Stimulated activated CD8-positive, alpha-beta memory T cell treated with anti-CD3 and anti-CD28 coated beads, Interleukin-12 subunit alpha, Interleukin-12 subunit beta, amount 100 ng/mL, for 24 hours (primary cell): ENCODE measurements around the gene ANAPC13.

Experiments used
- DNase-seq: peaks from one replicate; pipeline ENCODE4 v3.0.0-alpha.2; 2020; ENCODE audit errors: extremely low read depth

The ANAPC13 gene

DNA sequence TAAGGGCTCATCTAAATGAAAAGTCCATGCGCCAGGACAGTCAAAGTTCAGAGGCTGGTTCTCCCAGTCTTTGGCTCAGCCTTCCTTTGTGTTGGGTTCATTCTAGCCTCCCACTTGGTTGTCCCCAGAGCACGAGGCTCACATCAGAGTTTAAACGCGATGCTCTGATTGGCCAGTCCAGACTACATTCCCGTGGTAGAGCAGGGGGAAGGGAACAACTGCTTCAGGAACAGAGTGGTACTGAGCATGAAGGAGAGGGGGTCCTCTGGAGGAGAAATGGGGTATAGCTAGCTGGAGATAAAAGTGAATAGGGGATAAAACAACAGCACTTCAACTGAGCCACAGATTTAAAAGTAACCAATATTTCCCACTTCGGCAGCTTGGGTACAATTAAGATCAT lies 32.2 kb downstream of the ANAPC13 start:
- no peak for DNase-seq

- DNase-seq, result no peak
Measured at GRCh38 chr3:134449951-134450350, 35.8 kb downstream of the ANAPC13 start.

DNA sequence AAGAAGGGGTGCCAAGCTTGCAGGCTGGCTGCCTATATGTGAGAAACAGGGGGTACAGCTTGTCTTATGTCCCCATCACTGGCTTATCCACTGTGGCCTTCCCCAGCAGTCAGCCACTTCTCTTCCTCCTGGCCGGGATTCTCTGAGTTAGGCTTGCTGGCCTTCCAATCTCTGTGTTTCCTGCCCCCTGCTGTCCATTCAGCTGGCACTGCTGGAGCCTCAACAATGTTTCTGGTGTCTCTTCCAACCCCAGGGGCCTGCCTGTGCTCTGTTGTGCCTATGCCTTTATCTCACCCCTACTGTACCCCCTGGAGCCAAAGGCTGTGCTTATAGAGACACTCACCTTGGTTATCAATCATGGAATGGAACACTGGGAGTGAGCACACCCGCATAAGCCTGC lies 36.5 kb downstream of the ANAPC13 start:
- DNase-seq, result no peak

DNA sequence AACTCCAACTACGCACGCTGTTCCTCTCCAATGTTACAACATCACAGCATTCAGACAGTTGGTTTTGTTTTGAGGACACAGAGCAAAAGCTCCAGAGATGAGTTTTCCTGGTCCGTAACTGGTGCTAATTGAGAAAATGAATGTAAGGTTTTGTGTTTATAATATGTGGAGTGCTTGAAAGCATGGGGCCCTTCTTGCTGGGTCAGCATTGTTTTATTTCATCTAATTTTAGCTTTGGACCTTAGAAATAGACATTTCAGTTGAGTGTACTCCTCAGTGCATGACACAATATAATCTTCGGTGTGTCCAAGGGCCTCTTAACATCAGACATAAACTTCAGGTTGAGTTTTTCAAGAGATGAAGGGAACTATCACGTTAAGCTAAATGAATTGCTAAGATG lies 37.1 kb downstream of the ANAPC13 start:
- no peak for DNase-seq

DNA sequence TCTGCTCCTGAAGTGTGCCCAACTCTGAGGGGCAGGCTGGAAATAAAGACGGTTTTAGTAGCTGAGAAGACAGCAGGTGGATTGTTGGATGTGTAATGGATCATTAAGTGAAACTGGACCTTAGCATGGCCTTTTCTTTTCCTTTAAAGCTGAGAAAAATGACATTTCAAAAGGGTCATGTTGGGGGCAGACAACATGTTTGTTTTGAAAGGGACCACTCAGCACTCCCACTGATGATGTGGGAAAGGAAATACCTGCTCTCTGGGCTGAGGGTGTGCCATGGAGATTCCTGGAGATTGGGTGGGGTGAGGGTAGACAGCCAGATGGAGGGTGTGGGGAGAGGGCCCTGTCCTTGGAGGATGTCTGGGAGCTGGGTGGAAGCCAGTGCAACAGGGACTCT lies 38.4 kb downstream of the ANAPC13 start:
- DNase-seq, result no peak

GRCh38 chr3:134446800-134447199 lies 39.0 kb downstream of the ANAPC13 start:
- no peak for DNase-seq

DNA sequence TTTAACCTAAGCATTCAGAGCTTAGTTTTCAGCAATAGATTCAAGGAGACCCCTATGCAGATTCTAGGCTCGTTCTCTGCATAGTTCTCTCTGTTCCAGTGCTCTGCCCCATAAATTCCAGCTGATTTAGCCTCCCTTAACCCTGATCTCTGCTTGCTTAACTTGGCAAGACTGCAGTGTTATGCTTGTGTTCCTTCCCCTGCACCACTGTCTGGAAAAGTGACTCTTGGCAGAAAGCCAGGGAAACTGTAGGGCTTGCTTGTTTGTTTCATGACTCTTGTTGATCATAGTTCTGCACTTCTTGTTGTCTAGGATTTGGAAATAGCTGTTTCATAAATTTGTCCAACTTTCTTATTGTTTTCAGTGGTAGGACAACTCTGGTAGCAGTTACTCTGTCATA lies 40.1 kb downstream of the ANAPC13 start:
- no peak for DNase-seq

- DNase-seq, result no peak
Measured at GRCh38 chr3:134445095-134445494, 40.7 kb downstream of the ANAPC13 start.

GRCh38 chr3:134441821-134442220 lies 44.0 kb downstream of the ANAPC13 start:
- DNase-seq, result no peak

DNA sequence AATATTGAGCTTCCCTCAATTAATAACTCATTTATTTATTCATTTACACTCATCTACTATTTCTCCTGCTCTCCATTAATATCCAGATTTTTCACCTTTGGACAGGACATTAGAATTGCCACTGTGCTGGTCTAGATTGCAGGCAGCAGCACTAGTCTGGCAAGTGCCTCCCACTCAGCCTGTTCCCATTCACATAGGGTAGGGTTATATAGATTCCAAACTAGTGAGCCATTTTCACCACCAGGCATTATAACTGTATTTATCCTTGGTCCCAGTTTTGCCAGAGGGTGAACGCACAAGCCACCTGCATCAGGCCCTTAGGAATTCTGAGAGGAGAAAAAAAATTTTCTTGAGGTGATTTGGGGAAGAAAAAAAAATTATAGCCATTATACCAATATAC lies 44.5 kb downstream of the ANAPC13 start:
- no peak for DNase-seq

GRCh38 chr3:134437211-134437752 lies 48.5 kb downstream of the ANAPC13 start:
- no peak for DNase-seq

- no peak for DNase-seq
Measured at GRCh38 chr3:134432236-134432635, 53.5 kb downstream of the ANAPC13 start.

DNA sequence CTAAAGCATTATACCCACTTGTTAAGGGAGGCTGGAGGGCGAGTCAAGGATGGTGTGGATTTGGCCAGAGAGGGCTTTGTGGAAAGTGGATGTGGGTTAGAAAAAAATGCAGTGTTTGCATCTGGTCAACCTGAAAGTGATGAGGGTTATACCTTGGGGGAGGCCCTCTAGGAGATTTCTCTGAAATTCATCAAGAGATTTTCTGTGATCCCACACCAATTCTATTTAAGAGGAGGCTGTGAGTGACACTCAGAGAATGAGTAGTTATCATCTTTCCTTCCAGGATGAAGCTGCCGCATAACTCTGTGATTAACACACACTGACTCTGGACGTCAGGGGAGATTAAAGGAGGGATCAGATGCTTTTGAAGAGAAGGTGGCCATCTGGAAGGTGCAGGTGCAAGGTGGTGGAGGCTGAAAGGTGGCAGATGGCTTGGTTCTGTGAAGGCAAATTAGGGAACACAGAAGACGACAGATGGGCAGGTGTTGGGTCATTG lies 54.8 kb downstream of the ANAPC13 start:
- DNase-seq, result no peak

GRCh38 chr3:134430174-134430573 lies 55.6 kb downstream of the ANAPC13 start:
- DNase-seq, result no peak

DNA sequence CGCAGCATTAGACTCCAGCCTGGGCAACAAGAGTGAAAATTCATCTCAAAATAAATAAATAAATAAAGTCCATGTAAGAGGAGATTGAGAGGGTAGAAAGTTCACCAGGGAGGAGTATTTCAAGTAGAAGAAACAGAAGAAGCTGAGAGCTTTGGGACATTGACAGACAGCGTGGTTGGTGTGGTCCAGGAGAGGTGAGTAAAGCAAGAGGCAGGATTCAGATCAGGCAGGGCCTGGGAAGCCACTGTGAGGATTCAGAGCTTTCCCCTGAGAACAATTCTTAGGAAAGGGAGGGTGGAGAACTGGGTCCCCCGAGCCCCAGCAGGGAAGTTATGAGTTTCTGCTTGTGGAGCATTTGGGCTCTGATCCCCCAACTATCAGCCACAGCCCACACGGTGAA lies 57.4 kb downstream of the ANAPC13 start:
- DNase-seq, result no peak
